HG02840 (cell line): ENCODE data around the gene CD44.
A peak's percentile ranks its signal among the peaks of the same experiment; 100 is the strongest.

Source experiments
- ATAC-seq: cut with Tn5 transposase; IDR thresholded peaks from one replicate; pipeline ENCODE4 v1.9.1; 2021; ENCODE audit warnings: mild to moderate bottlenecking, moderate library complexity, moderate number of reproducible peaks; ENCODE audit not compliant: unreplicated experiment, low FRiP score

CD44 gene

DNA sequence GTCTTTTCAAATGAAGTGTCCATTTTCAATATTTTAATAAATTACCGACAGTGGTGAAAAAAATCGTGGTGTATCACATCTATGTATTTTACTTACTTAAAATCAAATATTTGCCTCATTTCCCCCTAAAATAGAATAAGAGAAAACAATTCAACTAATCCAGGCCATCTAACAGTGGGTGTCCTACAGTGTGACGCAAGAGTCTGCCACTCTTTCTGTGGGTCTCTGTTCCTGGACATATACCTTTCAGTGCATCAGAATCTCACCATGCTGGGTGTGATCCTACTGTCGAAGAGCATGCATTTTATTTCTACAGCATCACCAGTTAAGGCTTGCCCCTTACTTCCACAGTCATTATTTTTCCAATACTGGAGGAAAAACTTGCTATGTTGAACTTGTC lies 111.2 kb downstream of the CD44 start:
- ATAC-seq = no peak

DNA sequence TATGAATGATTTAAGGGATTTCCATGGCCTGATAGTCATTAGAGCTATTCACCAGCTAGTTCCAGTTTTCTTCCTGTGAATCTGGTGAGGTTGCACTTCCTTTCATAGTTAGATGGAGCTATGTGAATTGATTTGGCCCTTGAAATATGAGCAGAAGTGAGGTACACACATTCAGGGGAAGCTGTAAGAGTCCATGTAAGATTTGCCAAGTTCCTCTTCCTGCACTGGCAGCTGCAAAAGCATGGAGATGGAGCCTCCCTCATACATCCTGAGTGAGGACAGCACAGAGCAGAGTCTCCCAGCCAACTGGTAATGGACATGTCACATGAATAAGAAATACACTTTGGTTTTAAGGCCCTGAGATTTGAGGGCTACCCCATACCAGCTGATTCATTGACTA lies 111.7 kb downstream of the CD44 start:
- ATAC-seq = no peak

DNA sequence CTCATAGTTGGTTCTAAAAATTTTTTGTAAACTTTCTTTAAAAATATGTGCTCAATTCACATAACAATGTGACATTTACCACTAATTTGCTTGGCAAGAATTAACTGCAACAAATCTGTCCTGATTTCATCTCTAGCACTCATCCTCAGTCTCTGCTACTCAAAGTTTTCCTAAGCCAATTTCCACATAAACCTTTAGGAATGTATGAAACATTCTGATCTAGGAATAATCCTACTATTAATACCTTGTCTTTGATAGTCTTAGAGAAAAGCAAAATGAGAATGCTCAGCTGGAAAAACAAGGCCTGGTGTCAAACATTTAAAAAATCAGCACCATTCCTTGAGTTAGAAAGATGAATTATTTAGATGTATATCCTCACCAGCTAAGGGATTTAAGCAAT lies 114.3 kb downstream of the CD44 start:
- ATAC-seq = no peak

DNA sequence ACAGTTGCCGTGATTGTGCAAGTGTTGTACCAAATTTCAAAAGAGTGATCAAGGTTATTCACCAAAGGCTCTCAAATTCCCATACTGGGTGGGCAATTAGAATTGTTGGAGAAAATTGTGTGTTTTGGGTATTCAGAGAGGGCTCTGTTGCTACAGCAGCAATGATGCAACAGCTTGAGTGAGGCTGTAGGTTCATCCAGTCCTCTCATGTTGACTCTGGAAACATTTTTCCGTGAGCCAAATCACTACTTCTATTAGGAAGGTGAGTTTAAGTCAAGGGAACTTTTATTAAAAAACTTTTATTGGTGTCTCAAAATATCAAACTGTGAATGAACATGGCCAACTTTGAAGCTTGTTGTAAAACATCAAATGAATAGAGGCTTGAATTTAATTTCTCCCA lies 116.5 kb downstream of the CD44 start:
- ATAC-seq = no peak

DNA sequence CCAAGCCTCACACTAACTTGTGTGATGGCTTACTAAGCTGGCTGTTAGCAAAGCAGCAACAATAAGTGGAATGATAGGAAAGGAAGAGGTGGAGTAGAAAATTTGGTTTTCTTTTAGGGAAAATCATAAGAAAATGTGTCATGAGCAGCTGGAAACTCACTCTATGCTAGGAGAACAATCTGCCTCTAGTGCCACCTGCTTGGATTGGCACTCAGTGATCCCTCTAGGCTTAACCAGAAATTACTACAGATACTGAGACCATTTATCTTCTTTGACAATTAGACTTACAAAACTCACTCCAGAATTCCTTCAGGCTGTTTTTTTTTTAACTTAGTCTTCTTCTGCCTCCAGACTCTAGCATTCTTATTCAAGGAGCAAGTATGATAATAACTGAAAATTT lies 117.3 kb downstream of the CD44 start:
- ATAC-seq = no peak

DNA sequence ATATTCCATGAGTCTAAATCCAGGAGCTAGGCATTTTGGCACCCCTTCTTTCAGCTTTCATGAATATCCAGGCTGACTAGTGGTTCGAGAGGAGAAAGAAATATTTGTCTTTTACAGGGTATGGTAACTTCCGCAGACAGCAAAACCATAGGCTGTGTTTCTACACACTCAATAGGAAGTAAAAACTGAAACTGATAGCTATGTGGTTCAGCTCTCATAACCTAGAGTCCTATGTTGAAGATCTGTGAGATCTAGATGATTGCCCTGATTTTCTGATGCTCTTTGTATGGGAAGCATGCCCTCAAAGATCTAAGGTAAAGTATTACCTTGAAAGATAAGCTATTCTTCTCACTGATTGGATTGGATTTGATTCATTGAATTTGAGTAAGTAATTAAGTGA lies 118.3 kb downstream of the CD44 start:
- peak; percentile 97 for ATAC-seq

DNA sequence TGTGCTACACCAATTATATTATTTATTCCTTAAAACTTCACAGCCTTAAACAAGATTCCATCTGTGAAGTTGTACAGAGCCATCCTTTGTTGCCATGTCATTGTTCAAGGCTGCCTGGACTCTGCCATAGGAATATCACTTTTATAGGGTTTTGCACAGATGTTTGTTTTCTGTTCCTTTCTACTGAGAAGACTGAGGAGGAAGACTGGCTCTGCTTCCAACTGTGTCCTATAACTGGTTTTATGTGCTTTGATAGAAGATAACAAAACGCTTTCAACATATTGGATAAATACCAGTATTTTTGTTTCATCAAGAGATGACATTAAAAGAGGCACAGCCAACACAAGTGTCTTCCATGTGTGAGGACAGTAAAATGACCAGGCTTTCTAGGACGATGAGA lies 120.6 kb downstream of the CD44 start:
- ATAC-seq = no peak

DNA sequence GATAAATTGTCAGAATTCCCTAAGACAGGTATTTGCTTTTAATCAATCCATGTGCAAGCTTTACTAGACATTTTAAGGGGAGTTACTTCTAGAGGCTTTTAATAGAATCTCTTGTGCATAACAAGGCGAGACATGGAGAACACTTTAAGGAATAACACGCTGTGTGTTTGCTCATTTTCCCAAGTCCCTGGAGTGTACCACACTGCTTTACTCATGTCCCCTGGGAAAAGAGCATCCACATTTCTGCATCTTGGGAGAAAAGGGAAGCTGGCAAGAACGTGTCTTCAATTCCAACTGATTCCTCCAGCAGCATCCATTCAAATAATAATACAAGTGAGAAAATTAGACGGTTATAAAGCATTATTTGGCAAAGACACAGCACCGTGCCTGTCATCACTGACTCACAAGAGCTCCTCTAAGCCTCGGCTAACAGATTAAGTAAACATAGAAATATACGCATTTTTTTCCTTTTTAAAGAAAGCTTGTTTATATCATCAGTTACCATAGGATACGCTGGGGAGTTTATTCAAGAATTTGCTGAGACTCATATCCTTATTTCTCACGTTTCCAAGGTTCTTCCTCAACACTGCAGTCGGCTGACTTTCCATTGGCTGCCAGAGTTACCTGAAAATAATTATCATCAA lies 121.5 kb downstream of the CD44 start:
- no peak for ATAC-seq

DNA sequence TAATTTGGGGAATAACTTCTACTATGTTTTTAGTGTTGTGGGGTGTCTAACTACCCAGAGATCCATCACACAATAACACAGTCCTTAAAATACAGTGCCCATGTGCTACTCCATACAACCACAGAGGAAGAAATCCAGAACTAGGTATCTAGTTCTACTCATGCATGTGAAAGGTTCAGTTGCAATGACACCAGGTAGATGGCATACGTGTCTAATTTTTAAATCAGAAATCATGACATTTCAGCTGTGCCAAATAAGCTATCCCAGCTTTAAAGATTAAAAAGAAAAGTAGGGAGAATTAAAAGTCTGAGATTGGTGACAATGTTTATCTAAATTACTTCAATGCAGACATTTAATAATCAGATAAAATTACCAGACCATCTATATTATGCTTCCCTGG lies 122.2 kb downstream of the CD44 start:
- no peak for ATAC-seq

DNA sequence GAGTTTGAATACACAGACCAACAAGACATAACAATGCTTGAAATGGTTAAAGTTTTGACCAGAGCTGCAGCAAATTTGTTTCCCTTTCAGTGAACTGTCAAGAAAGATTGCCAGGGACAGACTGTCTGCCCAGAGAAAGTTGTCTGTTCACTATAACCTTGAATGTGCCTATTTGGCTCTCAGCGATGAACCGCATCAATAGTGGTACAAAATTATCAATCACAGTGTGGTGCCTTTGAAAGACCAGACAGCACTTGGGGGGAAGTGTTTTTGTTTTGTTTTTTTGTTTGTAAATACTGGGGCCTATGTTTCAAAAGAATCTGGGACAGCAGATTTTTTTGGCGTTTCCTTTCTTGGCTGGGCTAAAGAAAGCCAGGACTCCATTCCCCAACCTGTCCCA lies 123.1 kb downstream of the CD44 start:
- ATAC-seq = no peak

DNA sequence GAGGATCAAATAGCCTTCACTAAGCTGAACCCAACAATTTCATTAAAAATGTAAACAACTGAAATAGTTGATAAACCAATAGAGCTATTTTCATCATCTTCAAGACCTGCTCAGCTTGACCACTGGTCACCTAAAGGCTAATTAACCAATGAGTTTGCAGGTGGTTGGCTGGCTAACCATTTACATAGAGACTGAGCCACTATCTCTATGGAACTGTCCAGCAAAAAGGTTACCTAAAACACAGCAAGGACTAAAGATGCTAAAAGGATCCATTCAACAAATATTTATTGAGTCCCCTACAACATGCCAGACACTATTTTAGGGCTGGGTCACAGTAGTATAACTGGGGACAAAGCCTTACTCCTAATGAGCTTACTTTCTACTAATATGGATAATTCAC lies 123.8 kb downstream of the CD44 start:
- ATAC-seq = no peak

DNA sequence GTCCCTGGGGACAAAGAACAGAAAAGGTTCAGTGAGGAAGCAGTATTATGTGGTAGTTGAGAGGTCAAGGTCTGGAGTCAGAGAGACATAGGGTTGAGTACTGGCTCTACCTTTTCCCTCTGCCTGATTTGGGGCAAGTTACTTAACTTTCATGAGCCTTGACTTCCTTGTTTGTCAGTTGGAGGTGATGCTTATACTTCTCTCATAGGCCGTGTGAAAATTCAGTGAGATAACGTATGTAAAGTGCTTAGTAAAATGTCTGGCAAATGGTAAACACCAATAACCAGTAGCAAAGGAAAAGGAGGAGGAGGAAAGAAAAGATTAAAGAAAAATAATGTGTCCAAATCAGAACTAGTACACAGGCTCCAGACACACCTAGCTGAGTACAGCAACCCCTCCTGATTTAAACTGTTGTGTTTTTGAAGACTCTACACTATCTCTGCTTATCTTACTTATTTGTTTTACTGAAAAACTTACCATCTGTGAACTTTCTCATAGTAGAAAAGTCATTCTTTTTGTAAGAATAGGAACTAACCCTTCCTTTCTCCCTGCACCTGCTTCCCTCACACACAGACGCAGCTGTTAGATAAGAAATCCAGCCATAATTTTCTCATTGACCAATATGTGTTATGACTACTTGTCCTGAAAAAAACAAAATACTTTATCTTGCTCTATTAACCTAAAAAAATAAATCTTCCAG lies 126.9 kb downstream of the CD44 start:
- no peak for ATAC-seq

DNA sequence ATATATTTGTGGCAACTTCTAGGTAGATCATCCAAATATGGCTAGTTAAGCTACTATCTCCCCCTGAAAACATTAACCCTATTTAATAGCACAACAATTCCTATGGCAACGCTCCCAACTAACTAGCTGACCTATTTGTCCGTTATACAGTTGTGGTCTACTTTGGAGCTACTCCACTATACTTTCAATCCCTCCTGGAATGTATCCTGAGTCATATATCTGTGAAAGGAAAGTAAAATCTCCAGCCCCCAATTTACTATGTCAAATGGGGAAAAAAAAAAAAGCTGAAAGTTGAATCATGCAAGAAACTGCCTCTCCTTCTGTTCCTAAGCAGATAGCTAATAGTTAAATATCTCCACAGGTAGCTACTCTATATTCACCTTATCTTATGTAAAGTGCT lies 128.5 kb downstream of the CD44 start:
- ATAC-seq = no peak

DNA sequence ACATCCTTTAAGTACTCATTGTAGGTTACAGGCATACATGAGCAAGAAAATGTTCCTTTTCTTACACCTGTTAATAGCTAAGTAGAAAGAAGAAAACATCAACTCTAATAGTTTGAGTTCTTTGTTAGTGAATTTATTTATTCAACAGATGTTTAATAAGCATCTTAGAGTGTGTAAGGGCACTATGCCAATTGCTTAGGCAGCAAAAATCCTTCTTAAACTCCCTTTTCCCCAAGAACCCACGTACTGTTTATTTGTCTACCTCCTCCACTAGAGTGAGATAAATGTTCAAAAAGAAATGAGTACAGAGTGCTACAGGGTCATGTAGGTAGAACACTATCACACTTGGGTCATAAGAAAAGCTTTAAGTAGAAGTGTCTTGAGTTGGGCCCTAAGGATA lies 131.4 kb downstream of the CD44 start:
- ATAC-seq = no peak

DNA sequence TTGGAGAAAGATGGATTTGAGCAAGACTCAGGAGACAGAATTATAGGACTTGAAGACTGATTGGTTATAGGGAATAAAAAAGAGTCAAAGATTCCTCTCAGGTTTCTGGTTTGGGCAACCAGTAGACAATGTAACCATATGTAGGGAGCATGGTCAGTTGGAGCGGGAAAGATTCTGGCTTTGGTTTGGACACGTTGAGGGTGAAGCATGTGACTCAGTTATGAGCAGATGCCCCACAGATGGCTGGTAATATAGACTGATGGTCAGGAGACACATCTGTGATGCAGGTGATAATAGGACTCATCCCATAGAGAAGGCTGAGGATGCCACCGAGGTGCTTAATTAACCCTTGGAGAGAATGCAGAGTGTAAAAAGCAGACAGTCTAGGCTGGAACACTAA lies 132.1 kb downstream of the CD44 start:
- no peak for ATAC-seq

DNA sequence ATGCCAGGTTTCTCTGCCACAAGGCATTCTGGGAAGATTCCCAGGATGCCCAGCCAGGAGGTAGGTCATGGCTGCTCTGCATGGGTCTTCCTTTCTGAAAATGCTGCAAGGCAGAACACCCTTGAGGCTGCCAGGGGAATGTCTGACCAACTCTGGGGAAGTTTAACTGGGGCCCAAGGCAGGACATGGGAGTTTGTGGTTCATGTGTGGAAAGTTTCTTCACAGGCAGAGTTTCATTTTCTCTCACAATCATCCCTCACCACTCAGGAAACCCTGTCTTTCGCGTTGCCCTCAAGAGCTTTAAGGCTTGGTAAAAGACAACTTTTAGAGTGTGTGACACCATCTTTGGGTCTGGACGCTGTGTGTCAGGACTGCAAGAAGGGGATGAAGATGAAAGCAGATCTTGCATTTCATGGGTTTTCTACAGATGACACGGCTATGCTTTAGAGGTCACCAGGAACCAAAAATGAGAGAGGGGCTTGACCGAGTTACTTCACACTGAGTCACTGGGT lies 133.5 kb downstream of the CD44 start:
- peak; percentile 87 for ATAC-seq

DNA sequence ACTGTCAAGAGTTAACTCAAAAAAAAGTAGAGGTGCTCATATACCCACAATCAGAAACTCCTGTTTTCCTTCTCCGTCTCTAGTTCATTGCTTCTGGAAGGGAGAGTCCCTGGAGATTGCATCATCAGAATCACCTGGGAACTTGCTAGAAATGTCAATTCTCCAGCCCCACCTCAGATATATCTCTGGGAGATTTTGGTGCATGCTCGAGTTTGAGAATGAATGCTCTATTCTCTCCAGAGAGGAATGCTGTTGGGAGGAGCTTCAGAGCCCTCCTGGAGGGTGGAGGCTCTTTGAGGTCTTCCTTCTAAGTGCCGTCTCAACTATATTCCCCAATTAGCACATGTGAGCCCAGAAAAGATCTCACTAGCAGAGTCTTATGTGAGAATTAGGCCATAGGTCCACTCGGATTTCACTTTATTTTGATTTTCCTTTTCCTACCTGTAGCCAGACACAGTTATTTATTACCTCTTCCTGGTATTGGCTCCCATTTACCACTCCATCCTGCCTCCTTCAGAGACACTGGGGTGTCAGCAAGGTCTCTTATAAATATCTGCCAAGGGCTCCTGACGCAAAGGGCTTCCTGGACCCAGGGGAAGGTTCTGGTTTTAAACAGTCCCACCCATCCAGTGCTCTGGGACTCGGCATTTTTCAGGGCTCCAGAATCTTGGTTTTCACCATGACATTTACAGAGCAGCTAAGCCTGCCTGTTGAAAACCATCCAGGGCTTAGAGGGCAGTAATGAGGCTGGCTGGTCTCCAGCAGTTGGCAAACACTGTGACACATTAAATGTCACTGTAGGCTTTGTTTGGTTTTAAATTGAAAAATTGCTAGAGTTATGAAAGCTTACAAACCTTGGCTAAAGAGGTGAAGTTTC lies 136.2 kb downstream of the CD44 start:
- no peak for ATAC-seq

DNA sequence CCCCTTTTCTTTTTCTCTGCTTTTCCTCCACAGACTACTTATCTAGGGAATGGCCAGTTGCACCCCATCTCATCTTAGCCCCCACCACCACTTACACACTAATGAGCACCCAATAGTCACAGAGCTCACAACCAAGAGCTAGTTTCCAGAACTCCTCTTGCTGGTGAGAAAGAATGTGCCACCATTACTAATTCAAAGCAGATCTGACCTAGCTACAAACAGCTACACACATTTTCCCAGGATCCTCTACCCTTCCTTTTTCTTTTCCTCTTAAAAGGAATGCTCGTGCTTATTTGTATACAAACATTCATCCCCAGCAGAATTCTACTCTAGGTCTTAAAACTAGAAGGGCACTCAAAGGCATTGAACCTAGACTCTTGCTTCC lies 136.8 kb downstream of the CD44 start:
- ATAC-seq = no peak

DNA sequence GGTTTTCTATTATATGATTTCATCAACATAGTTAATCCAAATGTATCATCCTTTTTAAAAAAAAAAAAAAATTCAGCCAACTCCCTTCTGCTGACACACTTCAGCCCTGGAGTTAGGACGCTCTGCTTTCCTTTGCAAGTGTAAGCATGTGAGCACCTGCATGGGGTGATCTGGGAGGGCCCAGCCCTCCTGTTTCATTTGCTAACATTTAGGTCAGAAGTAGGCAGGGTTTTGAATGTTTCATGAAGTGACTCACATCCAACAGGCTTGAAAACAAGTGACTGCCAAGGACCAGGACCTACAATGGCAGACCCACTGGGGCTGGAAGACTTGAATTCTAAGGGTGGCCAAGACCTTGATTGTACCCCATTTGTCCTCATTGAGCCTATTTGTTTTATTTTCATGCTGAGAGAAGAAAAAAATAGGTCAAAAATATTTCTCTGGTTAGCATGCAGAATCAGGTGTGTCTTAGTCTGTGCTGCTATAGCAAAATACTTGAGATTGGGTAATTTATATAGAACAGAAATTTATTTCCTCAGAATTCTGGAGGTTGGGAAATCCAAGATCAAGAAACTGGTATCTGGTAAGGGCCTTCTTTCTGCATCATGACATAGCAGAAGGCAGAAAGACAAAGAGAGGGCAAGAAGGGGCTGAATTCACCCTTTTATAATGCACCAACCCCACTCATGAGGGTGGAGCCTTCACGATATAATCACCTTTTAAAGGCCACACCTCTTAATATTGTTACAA lies 137.6 kb downstream of the CD44 start:
- no peak for ATAC-seq

DNA sequence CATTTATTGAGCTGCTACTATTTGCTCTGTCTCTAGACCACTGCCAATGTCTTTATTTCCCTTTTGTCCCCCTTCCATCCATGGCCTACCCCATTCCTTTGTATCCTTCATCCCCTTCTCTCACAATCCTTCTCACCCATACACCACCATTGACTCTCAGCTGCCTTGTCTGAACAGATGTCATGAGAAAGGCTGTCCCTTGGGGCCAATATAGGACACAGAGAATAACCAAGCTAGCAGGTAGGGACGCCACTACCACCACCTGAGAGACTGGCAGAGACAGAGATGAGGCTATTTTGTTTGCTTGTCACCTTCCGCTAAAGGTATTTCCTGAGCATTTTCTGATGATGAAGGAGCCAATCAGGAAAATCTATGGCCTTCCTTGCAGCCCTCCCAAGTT lies 138.9 kb downstream of the CD44 start:
- no peak for ATAC-seq

DNA sequence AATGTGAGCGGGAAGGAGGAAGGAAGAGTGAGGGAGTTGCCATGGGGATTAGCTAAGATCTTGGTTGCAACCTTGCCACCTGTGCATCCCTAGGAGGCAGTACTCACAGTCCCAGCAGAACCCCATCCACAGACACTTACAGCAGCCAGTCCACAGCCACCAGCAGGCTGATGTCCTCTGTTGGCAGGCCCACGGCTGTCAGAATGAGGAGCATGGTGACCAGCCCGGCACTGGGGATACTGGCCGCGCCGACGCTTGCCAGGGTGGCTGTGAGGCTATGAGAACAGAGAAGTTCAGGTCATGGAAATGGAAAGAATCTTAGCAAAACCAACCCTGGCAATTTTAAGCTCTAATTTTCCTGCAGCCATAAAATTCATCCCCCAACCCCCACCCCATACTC lies 141.8 kb downstream of the CD44 start:
- ATAC-seq = no peak
